OCI-M2 (cell line): Measurements from ENCODE around the gene ADARB2.

Experiments used
- DNase-seq: peaks from one replicate; lab custom pipeline; 2025; ENCODE audit not compliant: unreplicated experiment; lab: John Stamatoyannopoulos, UW

Gene ADARB2

DNA sequence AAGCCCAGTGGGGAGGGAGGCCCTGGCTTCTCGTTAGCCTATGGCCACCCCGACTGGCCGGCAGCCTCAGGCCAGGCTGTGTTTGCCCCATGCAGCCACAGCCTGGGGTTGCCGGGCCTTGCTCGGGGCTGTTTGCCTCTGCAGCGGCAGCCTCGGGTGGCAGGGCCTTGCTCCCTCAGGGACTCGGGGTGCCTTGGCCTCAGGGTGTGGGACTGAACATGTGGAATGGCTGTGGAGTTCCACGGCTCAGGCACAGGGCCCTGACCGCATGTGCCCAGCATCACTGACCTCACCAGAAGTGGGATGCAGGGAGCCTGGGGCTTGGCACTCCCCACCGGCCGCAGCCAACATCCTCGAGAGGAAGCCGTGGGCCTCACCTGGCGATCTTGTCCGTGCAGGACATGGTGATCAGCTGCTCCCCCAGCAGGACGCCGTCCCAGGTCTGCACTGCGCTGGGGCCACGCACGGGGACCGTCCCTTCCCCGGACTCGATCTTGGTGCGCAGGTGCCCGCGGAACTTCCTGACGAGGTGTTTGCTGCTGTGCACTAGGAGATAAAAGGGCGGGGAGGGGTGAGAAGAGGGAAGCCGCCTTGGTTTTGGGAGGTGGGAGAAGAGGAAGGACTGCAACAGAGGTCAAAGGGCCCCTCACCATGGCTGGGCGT lies 520.6 kb downstream of the ADARB2 start:
- no peak for DNase-seq

DNA sequence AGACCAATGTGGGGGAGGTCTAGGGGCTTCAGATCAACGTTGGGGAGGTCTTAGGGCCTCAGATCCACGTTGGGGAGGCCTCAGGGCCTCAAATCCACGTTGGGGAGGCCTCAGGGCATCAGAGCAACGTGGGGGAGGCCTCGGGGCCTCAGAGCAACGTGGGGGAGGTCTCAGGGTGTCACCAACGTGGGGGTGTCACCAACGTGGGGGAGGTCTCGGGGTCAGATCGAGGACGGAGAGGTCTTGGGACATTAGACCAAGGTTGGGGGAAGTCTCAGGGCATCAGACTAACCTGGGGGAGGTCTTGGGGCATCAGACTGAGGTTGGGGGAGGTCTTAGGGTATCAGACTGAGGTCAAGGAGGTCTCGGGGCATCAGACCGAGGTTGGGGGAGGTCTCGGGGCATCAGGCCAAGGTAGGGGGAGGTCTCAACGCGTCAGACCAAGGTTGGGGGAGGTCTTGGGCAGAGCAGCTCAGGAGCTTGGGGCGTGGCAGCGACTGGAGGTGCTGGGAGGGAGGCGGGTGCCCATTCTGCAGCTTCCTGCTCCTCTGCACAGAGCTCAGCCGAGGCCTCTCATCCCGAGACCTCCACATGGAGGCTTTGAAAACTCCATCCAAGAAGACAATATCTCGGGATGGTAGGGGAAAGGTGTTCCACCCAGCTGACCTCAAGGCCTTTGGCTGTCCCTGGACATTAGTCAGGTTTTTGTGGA lies 521.3 kb downstream of the ADARB2 start:
- DNase-seq: no peak

DNA sequence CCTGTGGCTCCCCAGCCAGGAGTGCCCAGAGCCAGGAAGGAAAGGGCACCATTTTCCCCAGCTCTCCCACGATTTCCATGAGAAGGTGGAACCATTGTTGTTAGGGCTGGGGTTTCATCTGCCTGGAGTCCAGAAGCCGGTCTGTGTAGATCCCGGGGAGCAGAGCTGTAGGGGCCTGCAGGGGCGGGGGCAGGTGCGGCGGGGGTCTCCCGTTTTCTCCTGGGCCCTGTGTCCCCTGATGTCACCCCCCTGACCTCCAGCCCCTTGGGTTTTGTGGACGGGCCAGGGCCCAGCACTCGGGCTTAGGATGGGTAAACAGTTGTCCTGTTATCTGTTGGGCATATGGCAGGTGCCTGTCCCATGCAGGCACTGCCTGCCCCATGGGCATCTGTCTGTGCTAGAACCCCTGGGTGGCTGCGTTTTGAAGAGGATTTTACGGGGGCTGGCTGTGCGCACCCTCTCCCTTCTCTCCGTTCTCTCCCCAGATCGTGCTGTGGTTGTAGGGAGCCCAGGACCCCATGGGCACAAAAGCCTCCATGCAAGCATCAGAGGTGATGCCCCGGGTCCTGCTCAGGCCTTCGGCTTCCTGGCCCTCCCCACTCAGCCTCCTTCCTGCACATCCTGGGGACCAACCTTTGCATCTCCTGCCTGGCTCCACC lies 522.3 kb downstream of the ADARB2 start:
- DNase-seq: no peak

DNA sequence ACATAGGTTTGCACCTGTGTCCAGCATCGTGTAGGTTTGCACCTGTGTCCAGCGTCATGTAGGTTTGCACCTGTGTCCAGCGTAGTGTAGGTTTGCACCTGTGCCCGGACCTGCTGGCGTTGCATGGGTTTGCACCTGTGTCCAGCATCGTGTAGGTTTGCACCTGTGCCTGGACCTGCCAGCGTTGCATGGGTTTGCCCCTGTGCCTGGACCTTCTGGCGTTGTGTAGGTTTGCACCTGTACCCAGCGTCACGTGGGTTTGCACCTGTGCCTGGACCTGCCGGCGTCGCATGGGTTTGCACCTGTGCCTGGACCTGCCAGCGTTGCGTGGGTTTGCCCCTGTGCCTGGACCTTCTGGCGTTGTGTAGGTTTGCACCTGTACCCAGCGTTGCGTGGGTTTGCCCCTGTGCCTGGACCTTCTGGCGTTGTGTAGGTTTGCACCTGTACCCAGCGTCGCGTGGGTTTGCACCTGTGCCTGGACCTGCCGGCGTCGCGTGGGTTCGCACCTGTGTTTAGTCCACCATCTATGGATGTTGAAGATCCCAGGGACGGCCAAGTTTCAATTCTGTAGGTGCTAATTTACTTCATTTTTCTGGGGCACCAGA lies 523.2 kb downstream of the ADARB2 start:
- no peak for DNase-seq

DNA sequence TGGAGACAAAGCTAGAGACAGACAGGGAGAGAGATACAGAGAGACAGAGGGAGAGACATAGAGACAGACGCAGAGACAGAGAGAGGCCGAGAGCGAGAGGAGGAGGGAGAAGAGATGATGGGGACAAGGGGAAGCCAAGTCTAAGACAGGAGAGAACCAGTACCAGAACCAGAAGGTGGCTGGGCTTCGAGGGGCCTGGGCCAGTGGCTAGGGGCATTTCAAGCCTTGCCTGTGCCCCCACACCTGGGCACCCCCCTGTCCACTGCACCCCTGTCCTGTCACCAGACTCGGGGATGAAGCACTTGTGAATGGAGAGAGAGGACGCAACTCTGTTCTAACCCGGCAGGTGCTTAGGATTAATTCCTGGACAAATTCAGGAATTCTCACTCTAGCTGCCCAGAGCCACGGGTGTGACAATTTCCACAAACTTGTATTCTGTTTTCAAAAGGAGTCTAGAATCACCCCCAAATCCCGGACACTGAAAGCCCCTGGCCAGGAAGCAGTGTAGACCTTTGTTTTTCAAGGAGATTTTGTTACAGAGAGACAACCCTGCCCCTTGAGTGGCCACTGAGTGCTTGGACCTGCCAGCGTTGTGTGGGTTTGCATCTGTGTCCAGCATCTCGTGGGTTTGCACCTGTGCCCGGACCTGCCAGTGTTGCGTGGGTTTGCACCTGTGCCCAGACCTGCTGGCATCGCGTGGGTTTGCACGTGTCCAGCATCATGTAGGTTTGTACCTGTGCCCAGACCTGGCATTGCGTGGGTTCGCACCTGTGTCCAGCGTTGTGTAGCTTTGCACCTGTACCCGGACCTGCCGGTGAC lies 523.9 kb downstream of the ADARB2 start:
- DNase-seq: no peak

DNA sequence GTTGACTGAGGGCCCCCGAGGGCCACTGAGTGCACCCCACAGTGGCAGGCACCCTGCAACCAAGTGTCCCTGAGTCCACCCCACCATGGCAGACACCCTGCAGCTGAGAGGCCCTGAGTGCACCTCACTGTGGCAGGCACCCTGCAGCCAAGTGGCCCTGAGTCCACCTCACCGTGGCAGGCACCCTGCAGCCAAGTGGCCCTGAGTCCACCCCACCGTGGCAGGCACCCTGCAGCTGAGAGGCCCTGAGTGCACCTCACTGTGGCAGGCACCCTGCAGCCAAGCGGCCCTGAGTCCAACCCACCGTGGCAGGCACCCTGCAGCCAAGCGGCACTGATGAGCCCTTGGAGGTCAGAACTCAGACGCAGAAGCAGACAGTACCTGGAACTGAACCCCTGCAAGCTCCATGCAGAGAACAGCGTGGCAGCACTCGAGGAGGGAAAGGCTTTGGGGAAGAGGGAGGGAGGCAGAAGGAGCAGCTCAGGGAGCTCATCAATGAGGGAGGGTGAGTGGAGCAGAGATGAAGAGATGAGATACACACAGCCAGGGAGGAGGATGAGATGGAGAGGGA lies 524.7 kb downstream of the ADARB2 start:
- no peak for DNase-seq

DNA sequence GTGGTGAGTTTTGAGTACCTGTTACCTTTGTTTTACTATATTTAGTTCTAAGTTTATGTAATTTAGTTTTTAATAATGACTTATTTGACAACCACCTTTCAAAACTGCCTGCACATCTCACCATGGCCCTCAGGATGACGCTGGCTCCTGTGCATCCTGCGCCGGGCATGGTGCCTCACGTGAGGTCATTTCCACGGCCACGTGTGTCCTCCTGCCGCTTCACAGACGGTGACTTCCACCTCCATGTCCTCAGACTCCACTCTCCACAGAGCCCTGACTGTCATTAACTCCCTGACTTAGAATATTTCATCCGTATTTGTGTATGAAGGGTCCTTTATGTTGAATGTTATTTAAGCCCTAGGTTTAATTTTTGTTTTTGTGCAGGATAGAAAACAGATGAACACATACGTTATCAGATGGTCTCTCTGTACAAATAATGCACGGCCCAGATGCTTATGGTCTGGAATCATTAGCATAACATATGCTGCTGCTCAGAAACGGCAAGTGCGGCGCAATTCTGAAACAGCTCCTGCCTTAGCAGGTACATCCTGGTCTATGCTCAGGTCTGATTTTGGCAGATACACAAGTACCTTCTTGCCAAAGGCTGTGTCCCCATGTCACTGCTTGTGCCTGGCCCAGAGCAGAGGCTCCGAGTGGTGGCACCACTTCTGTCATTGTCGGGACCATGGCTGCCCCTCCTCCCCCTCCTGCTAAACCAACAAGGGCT lies 525.3 kb downstream of the ADARB2 start:
- DNase-seq: no peak

DNA sequence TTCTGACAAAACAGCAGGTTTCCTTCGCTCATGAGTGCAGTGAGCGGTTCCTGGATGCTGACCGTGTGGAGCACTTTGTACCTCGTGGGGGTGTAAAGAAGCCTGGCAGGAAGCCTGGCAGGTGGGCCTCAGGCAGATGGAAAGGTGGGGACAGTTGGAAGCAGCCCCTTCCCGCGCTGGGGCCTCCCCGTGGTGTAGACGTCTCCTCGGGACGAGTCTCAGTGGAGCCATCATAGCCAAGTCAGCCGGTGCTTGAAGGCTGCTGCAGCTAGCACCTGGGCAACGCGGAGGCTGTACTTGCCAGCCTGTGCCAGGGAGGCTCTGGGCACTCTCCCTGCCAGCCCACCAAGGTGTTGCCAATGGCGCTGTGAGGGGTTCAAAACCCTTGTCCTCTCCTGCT lies 526.7 kb downstream of the ADARB2 start:
- DNase-seq: no peak

DNA sequence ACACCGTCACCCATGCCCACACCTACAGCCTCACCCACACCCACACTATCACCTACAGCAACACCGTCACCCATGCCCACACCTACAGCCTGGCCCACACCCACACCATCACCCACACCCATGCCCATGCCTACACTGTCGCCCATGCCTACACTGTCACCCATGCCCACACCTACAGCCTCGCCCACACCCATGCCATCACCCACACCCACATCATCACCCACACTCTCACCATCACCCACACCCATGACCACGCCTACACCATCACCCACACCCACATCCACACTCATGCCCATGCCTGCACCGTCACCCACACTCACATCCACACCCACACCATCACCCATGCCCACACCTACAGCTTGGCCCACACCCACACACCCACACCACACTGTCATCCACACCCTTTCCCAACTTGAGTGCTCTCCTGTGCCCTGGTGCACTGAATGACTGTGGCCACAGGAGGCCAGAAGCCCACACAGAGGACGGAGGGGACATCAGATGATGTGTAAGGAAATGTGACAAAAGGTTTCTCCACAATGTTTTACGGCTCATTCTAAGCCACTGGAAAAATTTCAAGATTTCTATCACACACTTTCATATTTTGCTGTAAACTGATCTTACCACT lies 527.9 kb downstream of the ADARB2 start:
- DNase-seq: no peak

DNA sequence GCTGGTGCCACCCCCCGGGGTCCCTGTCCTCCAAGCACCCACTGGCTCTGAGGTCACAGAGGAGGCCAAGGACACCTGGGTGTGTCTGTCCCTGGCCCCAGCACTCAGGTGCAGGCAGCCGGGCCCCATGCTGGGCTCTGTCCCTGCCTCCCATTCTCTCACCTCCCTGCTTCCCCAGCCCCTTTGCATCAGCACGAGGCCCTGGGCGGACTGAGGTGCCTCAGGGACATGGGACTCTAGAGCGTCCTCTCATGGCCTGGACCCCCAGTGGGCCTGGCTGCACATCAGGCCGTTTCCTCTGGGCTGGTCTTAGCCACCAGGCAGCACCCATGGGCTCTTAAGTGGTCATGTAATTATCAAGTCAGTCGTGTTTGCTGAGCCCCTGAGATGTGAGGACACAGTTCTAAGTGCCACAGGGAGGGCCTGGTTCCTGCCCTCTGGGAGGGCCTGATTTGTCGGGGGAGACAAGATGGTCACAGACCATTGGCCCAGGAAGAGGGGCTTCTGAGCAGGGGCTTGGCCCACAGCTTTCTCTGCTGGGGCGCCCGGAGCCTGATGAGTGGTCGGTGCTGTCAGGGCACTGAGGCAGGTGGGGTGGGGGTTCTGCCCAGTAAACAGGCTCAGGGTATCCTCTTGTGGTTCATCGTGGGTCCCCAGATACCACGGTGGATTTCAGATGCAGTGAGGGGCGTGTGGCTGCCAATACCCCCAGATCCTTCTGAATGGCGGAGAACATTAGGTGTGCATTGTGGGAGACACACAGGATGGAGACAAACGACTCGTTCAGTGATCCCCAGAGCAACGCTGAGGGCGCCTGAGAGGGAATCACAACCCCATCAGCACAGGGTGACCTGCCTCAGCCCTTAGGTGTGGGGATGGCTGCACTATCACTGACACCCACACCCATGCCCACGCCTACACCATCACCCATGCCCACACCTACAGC lies 528.7 kb downstream of the ADARB2 start:
- DNase-seq: no peak

DNA sequence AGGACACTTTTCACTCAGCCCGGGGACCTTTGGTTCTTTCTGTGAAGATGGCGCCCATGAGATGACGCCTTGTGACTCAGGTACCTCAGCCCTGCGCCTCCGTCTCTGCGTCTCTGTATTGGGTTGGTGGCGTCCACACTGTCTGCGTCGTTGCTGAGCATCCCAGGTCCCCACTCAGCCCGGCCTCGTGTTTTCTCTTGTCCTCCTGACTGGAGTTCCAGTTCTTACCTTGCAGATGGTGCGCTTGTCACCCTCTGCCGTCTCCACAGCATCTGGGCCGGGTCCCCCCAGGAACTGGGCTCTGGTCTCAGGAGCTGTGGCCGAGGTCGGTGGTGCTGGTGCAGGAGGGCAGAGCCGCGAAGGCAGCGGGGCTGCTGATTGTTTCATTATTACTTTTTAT lies 530.7 kb downstream of the ADARB2 start:
- DNase-seq: no peak

DNA sequence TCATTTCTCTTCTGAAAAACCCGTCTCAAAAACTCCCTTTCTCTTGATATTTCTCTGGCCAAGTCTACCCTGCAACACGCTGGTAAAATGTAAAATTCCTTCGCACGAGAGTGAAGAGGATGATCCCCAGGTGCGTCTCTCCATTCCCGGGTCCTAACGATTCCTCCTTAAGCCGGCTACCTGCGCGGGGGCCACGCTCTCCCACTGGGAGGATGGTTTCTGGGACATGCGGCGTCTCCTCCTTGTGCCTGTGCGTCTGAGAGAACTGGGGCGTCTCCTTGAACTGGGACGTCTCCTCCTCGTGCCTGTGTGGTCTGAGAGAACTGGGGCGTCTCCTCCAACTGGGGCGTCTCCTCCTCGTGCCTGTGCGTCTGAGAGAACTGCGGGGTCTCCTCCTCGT lies 531.2 kb downstream of the ADARB2 start:
- no peak for DNase-seq

DNA sequence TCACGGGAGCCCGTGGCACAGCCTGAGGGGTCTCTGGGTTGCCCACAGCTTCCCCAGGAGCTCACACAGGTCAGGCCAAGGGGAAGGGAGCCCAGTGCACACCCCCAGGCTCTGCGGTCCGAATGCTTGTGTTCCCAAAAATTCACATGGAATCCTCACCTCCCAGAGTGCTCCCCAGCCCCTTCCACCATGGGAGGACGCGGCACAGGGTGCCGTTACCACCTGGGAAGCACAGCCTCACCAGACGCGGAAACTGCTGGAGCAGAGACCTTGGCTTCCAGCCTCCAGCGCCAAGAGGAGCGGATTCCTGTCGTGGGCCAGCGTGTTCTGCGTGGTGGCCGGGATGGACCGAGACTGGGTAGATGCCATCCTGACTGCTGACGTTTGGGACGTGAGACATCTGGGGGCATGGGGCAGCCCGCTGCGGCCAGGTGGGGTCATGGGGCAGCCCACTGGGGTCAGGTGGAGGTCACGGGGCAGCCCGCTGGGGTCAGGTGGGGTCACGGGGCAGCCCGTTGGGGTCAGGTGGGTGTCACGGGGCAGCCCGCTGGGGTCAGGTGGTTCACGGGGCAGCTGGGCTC lies 531.8 kb downstream of the ADARB2 start:
- no peak for DNase-seq

DNA sequence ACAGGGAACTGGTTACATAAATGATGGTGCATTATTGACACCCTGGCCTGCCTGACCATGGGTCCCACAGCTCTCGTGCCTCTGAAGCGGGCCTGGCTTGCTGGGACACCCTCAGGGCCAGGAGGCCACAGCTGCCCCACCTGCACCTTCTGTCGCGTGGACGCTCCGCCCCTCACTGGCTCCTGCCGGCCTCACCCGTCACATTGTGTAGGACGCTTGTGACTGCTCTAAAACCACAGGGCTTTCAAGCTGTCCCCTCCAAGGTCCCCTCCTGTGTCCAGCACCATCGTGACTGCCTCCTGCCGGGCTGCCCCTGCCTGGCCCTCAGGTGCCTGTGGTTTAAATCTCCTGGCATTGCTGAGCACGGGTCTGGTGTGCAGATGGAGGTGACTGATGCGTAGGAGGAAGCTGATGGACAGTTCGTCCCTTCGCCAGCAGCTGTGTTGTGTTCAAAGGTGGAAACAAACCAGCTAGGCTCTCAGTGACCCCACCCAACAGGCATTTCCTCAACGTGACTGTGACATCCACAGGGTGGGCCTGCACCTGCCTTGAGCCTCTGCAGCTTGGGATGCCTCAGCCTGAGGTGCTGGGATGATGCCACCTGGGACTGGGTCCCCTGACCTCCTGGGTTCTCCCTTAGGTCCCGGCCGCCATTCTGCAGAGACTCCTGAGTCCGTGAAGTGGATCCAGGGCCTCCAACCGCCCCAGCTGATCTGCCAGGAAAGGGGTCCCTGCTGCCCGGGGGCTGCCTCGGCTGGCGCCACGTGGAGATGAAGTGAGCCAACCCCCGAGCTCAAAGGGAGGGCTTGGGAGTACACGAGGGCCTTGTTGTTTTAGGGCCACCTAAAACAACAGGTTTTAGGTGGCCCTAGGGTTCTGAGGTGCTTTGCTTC lies 532.6 kb downstream of the ADARB2 start:
- no peak for DNase-seq

DNA sequence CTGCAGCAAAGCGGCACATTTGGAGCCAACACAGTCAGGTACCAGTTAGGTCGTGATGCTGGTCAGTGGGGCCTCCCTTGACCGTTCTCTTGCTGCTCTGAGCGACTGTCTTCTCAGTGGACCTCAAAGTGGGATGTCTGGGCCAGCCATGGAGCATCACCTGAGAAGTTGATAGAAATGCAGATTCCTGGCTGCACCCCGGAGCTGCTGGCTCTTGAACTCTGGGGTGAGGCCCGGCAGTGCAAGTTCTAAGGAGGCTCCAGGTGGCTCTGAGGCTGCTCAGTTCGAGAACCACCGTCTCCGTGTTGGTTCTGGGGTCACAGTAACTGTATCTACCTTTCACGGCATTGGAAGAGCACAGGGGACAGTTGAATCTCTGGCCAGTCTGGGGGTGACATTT lies 533.6 kb downstream of the ADARB2 start:
- DNase-seq: no peak

DNA sequence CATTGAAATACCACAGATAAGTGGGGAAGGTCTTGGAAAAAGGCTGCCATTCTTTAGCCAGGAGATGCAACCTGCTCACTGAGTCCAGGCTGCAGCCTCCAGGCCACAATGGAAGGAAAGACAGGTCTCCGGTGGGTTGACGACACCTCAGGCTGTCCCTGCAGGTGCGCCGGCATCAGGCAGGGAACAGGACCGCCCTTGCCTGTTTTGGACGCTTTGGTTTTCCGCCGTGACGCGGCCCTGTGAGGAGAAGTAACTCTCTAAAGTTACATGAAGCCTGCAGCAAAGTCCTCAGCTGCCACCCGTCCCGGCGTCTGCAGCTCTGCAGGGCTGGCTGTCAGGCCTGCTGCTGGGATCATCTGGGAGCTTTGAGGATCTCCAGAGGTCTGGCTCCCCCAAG lies 534.1 kb downstream of the ADARB2 start:
- no peak for DNase-seq

DNA sequence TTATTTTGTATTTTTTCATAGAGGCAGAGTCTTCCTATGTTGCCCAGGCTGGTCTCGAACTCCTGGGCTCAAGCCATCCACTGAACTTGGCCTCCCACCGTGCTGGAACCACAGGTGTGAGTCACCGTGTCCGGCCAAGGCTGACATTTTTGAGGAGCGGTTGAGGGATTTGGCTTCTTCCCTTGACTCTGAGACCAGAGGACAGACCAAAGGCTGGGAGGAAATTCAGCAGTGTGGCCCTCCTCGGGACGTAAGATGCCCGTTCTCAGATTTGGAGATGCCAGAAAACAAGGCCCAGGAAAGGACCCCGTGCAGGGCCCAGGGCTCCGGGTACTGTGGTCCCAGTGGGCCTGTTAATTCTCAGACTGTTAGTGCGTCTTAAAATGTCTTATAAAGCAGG lies 535.0 kb downstream of the ADARB2 start:
- no peak for DNase-seq
